Ovary (tissue), 9 donors: ENCODE measurements around the gene IDH2. TPM values are rescaled to one million over a fixed set of nuclear protein-coding genes. Genes with fewer than 3 reads are reported as not detected.

ENCODE experiments used
- DNase-seq, 5 donors: peaks; one replicate each; pipeline ENCODE4 v3.0.0-alpha.2; 2019 to 2020
- H3K27ac ChIP-seq, 2 donors: fragments of 200-600 bp; one replicate each; pipeline versions ENCODE4 v1.5.1 to v1.8.0; 2019 to 2022
- H3K27me3 ChIP-seq: fragments of 200-600 bp; one replicate; pipeline ENCODE4 v1.8.0; 2022
- H3K36me3 ChIP-seq: fragments of 200-600 bp; sonication (generic); one replicate; pipeline ENCODE4 v1.5.1; 2019
- H3K4me1 ChIP-seq: one replicate; pipeline ENCODE4 v1.8.1; 2013; ENCODE audit warnings: mild to moderate bottlenecking, moderate library complexity; ENCODE audit not compliant: insufficient read depth
- H3K4me3 ChIP-seq: fragments of 200-600 bp; sonication (generic); one replicate; pipeline ENCODE4 v1.5.1; 2017
- H3K9me3 ChIP-seq, 2 donors: fragments of 200-600 bp in 1 of 2; sonication (generic) in 1 of 2; one replicate each; pipeline versions ENCODE4 v1.5.1 to v1.8.1; 2013 to 2019; ENCODE audit warnings: mild to moderate bottlenecking in 1 of 2, moderate library complexity in 1 of 2
- EP300 ChIP-seq: sonication (generic); formaldehyde crosslinking; IDR thresholded peaks from one replicate; pipeline ENCODE4 v1.6.1; 2017; ENCODE audit warnings: antibody characterized with exemption
- POLR2A ChIP-seq: fragments of 450-650 bp; IDR thresholded peaks from one replicate; pipeline ENCODE4 v1.6.1; 2017; ENCODE audit warnings: antibody characterized with exemption, mild to moderate bottlenecking, moderate library complexity
- WGBS, 3 donors: extraction: QIAGEN DNeasy Blood & Tissue Kit in 1 of 3; methylation state at CpG; one replicate each; pipeline versions ENCODE4 v1.1.5 to v1.1.7; 2013 to 2017; 5-methylcytosine and 5-hydroxymethylcytosine counted together
- intact Hi-C, 4 donors: fragments of 100-400 bp; cut with DNase I; formaldehyde crosslinking; loops; one replicate each; pipeline versions ENCODE4 v1.11.0 to v1.15.1; 2022 to 2023
- polyA plus RNA-seq, 2 donors: library from polyadenylated mRNA; stranded (reverse); fragments of 200-250 nt in 1 of 2; fragments of 350-450 nt in 1 of 2; fragmentation: Illumina TruSeq in 1 of 2; extraction: RNeasy Lipid Tissue Mini Kit (QIAGEN cat#74804) in 1 of 2; gene quantifications; one replicate each; pipeline ENCODE4 v1.2.3, GENCODE V29; 2013 to 2014
- total RNA-seq, 7 donors: library from RNA; depleted of rRNA in 2 of 7; stranded (reverse); fragments of >200 nt in 2 of 7; fragmentation: NEBNext Ultra II Directional in 3 of 7; extraction: Animal tissue kit (Norgen Biotek cat#: 25700) in 3 of 7; gene quantifications; one replicate each; pipeline versions ENCODE4 v1.1.0 to v1.2.4, GENCODE V29; 2016 to 2023
- TF ChIP-seq, protein P1 (sequence below), 3 donors: fragments of 450-650 bp in 2 of 3; fragments of 200-600 bp in 1 of 3; IDR thresholded peaks; one replicate each; pipeline versions ENCODE4 v1.5.1 to v1.8.0; 2016 to 2022; ENCODE audit warnings: antibody characterized with exemption in 3 of 3, mild to moderate bottlenecking in 1 of 3
- donor health status: DM: no; HTN: no; CAD: no; lungs with moderate emphysema.
- donor health status: DM: no; HTN: no; CAD: no.
- donor health status: Bipolar disorder and iron deficiency.
- donor health status: DM: yes; HTN: yes; CAD: no.
- donor health status: DM: no; HTN: no; CAD: no.
- donor health status: DM: yes; HTN: yes; CAD: no.

IDH2 gene
- total and polyA plus RNA-seq, 9 donors = 13.7 to 44.6 (median 25.4) TPM

- Histone ChIP-seq H3K36me3 (no peaks in the 10 kb centered on the region), H3K9me3 (no peaks in the 10 kb centered on the region), H3K4me3 (no peak overlapping the region), H3K4me1 (no peaks in the 10 kb centered on the region), H3K27me3 (no peaks in the 10 kb centered on the region), H3K27ac (no peak overlapping the region)
- intact Hi-C loops = loop anchor here in 3 of 4 donors (10.0 kb wide), 4 partner anchors 172 to 332 kb away; partner anchors contain the start of gene AP3S2 (in 1 of the 3)
- DNase-seq = no peak
- WGBS, 3 donors = 93 to 95% (median 94%) methylated on average over 6 of the region's 6 CpGs
- TF ChIP-seq POLR2A (no peak), EP300 (no peak)
- TF ChIP-seq, protein P1, sequence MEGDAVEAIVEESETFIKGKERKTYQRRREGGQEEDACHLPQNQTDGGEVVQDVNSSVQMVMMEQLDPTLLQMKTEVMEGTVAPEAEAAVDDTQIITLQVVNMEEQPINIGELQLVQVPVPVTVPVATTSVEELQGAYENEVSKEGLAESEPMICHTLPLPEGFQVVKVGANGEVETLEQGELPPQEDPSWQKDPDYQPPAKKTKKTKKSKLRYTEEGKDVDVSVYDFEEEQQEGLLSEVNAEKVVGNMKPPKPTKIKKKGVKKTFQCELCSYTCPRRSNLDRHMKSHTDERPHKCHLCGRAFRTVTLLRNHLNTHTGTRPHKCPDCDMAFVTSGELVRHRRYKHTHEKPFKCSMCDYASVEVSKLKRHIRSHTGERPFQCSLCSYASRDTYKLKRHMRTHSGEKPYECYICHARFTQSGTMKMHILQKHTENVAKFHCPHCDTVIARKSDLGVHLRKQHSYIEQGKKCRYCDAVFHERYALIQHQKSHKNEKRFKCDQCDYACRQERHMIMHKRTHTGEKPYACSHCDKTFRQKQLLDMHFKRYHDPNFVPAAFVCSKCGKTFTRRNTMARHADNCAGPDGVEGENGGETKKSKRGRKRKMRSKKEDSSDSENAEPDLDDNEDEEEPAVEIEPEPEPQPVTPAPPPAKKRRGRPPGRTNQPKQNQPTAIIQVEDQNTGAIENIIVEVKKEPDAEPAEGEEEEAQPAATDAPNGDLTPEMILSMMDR (IDR thresholded peaks at IDR 0.05) = no peak
Measured at GRCh38 chr15:90076716-90077115, 25.6 kb downstream of the IDH2 start.

GRCh38 chr15:90075420-90076289 lies 26.6 kb downstream of the IDH2 start:
- Histone ChIP-seq H3K27ac (no peak overlapping the region), H3K4me1 (no peaks in the 10 kb centered on the region), H3K4me3 (no peak overlapping the region), H3K36me3 (no peaks in the 10 kb centered on the region), H3K27me3 (no peaks in the 10 kb centered on the region), H3K9me3 (no peaks in the 10 kb centered on the region)
- intact Hi-C loops = loop anchor here in 3 of 4 donors (10.0 kb wide), 4 partner anchors 171 to 331 kb away; partner anchors contain the start of gene AP3S2 (in 1 of the 3)
- WGBS, 3 donors = 34 to 37% (median 35%) methylated on average over 13 of the region's 13 CpGs
- TF ChIP-seq POLR2A = no peak
- TF ChIP-seq EP300 = no peak
- TF ChIP-seq, protein P1 (IDR thresholded peaks at IDR 0.05) = no peak
- no peak for DNase-seq

DNA sequence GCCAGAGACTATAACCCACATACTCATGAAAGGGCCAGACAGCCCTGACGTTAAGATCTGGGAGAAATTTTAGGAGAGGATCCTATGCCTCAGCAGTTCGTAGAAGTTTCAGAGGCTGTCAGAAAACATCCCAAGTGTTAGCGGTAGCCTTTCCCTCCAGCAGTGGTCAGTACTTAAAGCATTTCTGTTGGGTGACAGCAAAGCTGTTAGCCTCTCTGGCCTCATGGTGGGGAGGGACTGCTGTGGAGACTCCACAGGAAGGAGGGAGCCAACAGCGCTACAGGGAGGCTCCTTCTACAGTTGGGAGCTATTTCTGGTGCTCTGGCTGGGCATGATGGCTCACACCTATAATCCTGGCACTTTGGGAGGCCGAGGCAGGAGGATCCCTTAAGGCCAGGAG lies 27.4 kb downstream of the IDH2 start:
- H3K36me3 ChIP-seq = no peaks in the 10 kb centered on the region
- WGBS, 3 donors = 72 to 83% (median 78%) methylated on average over 5 of the region's 5 CpGs
- intact Hi-C loops = loop anchor here in 3 of 4 donors (10.0 kb wide), 4 partner anchors 170 to 330 kb away; partner anchors contain the start of gene AP3S2 (in 1 of the 3)
- H3K27me3 ChIP-seq = no peaks in the 10 kb centered on the region
- H3K9me3 ChIP-seq = no peaks in the 10 kb centered on the region
- H3K4me1 ChIP-seq = no peaks in the 10 kb centered on the region
- no peak overlapping the region for H3K4me3 ChIP-seq
- no peak for DNase-seq
- TF ChIP-seq, protein P1 (IDR thresholded peaks at IDR 0.05) = no peak
- TF ChIP-seq POLR2A = no peak
- no peak overlapping the region for H3K27ac ChIP-seq

DNA sequence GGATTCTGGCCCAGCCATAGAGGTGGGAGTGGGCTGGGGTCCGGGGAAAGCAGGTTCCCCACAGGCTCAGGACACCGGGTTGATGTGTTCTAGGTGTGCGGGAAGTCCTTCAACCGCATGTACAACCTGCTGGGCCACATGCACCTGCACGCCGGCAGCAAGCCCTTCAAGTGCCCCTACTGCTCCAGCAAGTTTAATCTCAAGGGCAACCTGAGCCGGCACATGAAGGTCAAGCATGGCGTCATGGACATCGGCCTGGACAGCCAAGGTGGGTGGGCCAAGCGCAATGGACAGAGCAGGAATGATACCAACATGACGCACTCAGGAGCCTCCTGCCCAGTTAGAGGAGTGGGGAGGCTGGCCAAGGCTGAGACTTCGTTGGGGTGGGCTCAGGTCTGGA lies 28.2 kb downstream of the IDH2 start:
- Histone ChIP-seq H3K36me3 (no peaks in the 10 kb centered on the region), H3K27ac (no peak overlapping the region)

More for the DNA sequence above, 28.2 kb downstream of the IDH2 start:
- WGBS, 3 donors = 84 to 90% (median 87%) methylated on average over 12 of the region's 12 CpGs
- Histone ChIP-seq H3K4me3 (no peak overlapping the region), H3K4me1 (no peaks in the 10 kb centered on the region), H3K27me3 (no peaks in the 10 kb centered on the region), H3K9me3 (no peaks in the 10 kb centered on the region)
- intact Hi-C loops = loop anchor here in 3 of 4 donors (10.0 kb wide), 4 partner anchors 169 to 329 kb away; partner anchors contain the start of gene AP3S2 (in 1 of the 3)
- DNase-seq = no peak
- TF ChIP-seq POLR2A (no peak), EP300 (no peak)
- TF ChIP-seq, protein P1 (IDR thresholded peaks at IDR 0.05) = no peak
